ENCODE data around the gene RPS25.

DNA sequence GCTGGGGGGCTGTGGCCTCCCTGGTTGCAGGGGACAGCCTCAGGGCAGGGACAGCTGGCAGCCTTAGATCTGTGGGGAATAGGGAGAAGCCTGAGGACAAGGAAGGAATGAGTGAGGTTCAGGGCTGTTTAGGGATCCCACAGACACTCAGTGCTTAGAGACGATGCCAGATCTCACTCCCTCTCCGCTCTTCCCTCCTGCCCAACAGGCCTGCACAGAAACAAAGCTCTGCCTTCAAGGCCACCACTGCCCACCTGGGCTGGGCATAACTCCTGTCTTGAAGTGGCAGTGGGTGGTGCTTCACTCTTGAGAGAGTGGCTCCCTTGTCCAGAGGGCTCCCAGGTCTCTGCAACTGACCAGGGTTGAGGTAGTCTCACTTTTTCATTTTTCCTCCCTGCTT, 33.3 kb downstream of the RPS25 start:
- TF ChIP-seq, protein P1, sequence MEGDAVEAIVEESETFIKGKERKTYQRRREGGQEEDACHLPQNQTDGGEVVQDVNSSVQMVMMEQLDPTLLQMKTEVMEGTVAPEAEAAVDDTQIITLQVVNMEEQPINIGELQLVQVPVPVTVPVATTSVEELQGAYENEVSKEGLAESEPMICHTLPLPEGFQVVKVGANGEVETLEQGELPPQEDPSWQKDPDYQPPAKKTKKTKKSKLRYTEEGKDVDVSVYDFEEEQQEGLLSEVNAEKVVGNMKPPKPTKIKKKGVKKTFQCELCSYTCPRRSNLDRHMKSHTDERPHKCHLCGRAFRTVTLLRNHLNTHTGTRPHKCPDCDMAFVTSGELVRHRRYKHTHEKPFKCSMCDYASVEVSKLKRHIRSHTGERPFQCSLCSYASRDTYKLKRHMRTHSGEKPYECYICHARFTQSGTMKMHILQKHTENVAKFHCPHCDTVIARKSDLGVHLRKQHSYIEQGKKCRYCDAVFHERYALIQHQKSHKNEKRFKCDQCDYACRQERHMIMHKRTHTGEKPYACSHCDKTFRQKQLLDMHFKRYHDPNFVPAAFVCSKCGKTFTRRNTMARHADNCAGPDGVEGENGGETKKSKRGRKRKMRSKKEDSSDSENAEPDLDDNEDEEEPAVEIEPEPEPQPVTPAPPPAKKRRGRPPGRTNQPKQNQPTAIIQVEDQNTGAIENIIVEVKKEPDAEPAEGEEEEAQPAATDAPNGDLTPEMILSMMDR (conservative IDR thresholded peaks at IDR 0.05; ENCODE audit: low read length), result no peak
- no peak for TF ChIP-seq EZH2phosphoT487 (IDR thresholded peaks at IDR 0.05; ENCODE audit: borderline replicate concordance, low read depth, low read length)

Measured in OCI-LY7 (cell line).